ENCODE results near the gene COL5A3.
A peak's percentile ranks its signal among the peaks of the same experiment; 100 is the strongest.
"Not testable (repeated sequence)": the region's sequence is repeated elsewhere in the genome, so short reads cannot be mapped to it uniquely, and the experiment has no call there.

COL5A3 gene

DNA sequence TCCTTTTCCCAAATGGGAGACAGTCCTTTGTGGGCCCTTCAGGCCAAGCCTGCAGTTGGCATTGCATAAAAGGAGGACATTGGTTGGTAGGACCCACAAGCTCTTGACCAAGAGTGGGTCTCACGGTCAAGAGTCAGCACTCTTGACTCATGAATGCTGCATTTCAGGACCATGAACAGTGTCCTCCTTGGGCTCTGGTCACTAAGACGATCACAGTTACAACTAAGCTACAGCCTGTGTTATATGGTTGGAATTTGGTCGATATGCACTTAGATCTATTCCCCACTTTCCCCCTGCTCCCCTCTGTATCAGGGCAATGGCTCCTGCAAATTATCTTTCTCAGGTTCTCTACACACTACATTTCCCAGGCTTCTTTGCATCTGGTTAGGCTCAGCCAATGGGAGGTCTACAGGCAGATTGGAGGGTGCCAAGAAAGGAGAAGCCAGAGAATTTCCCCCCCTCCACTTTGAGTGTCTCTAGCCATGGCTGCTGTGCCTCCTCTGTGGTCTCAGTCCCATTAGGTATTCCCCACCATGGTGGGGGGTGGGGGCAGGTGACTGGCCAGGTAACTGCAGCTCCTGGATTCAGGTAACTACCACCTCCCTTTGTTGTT lies 70.9 kb downstream of the COL5A3 start:
- Histone ChIP-seq H3K27ac (ENCODE audit: low read depth, low read length, severe bottlenecking) (no peak overlapping the region), H3K4me1 (ENCODE audit: control insufficient read depth, insufficient read depth, low read length, poor library complexity, severe bottlenecking) (no peaks in the 10 kb centered on the region), H3K36me3 (ENCODE audit: control insufficient read depth, insufficient read depth, low read length) (no peaks in the 10 kb centered on the region), H3K9me3 (ENCODE audit: control insufficient read depth, low read length) (no peaks in the 10 kb centered on the region), H3K4me3 (ENCODE audit: extremely low read depth, insufficient read depth, low read length, poor library complexity, severe bottlenecking) (no peak overlapping the region)
- WGBS, 2 experiments (ENCODE audit: insufficient coverage in 2 of 2): 50% methylated on average over 1 of the region's 3 CpGs; no CpG with 5 or more reads in 1 of the 2 experiments

DNA sequence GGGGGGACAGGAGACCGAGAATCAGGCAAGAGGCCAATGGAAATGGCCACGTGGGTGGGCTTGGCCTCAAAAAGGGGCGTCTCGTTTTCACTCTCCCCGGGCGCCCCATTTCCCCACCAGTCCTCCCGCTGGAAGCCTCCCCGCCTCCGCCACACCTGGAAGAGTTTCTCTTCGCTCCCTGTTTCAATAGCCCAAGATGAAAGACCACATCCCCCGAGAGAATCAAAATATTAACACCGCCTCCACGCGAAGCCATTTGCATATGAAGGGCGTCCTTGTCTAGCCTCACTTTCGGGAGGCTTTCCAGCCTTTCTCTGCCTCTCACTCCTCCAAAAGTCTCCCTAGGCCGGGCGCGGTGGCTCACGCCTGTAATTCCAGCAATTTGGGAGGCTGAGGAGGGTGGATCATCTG lies 73.3 kb downstream of the COL5A3 start:
- 13 to 24% methylated on average over 4 to 16 of the region's 20 CpGs for WGBS, 2 experiments (ENCODE audit: insufficient coverage in 2 of 2)
- H3K36me3 ChIP-seq (ENCODE audit: control insufficient read depth, insufficient read depth, low read length): no peaks in the 10 kb centered on the region
- H3K9me3 ChIP-seq (ENCODE audit: control insufficient read depth, low read length): no peaks in the 10 kb centered on the region
- H3K27ac ChIP-seq (ENCODE audit: low read depth, low read length, severe bottlenecking): no peak overlapping the region
- H3K4me1 ChIP-seq (ENCODE audit: control insufficient read depth, insufficient read depth, low read length, poor library complexity, severe bottlenecking): no peaks in the 10 kb centered on the region
- no peak overlapping the region for H3K4me3 ChIP-seq (ENCODE audit: extremely low read depth, insufficient read depth, low read length, poor library complexity, severe bottlenecking)

DNA sequence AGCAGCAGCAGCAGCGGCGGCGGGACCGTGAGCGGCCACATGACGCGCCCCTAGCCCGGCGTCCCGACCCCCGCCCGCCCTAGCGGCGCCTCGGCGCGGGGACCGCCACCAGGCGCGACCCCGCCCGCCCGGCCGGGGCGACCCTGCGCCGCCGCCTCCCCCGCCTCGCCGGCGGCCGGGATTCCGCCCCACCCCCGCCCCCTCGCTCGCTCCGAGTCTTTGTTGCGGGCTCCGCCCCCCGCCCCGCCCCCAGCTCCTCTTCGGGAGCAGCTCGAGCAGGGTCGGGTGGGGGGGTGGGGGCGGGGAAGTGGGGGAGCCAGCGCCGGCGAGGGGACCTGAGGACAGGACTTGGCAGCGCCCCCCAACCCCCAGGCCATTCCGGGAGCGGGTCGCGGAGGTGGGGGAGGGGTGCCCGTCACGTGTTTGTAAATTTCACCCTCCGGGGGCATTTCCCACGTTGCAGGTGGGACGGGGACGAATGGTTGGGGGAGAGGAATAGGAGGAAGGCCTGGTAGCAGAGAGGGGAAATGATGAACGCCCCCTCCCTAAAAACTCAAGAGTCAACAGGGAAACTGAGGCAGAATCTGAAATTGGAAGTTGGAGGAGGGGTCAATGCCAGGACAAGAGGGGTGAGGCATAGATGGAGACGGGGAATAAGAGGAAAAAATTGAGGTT lies 73.8 kb downstream of the COL5A3 start, which contains the start of gene OLFM2:
OLFM2 (minus strand) TSS at position 190 of the 675 bp plus-strand sequence; CDS start at position 41, 149 bp downstream.
- 0 to 1% methylated on average over 13 to 19 of the region's 62 CpGs for WGBS, 2 experiments (ENCODE audit: insufficient coverage in 2 of 2)
- Histone ChIP-seq H3K36me3 (ENCODE audit: control insufficient read depth, insufficient read depth, low read length) (no peaks in the 10 kb centered on the region), H3K4me3 (ENCODE audit: extremely low read depth, insufficient read depth, low read length, poor library complexity, severe bottlenecking) (peak within 1 kb of the TSS; percentile 52), H3K9me3 (ENCODE audit: control insufficient read depth, low read length) (no peaks in the 10 kb centered on the region), H3K4me1 (ENCODE audit: control insufficient read depth, insufficient read depth, low read length, poor library complexity, severe bottlenecking) (no peaks in the 10 kb centered on the region), H3K27ac (ENCODE audit: low read depth, low read length, severe bottlenecking) (no peak within 1 kb of the TSS)

DNA sequence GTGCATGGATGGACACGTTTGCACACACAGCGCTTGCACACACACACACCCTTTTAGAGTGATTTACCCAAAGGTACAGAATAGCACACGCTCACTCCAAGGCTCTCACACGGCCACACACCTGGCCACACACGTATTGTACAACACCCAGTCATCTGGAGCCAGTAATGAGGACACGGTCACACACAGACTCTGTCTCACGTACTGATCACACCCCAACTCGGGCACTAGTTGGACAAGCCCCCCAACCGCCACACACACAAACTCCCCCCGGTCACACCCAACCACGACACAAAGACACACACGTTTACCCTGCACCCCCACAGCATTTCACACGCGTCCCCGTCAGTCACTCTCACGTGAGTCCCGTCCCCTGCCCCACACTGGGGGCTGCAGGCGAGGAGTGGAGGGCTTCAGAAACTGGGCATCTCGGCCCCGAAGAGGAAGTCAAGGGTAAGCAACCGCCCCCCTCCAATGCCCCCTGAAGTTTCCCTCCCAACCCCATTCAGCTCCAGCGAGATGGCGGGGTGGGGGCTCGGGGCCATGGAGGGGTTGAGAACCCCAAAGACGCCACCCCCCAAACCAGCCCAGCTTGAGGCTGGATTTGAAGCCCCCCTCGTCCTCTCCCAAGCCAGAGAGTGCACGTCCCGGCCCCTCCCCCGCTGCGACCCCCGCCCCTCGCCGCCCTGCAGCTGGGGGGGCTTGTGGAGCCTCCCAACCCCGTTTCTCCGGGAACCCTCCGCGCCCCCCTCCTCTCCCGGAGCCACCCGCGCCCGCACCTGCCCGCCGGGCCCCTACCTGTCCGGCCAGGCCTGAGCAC lies 74.6 kb downstream of the COL5A3 start:
- H3K27ac ChIP-seq (ENCODE audit: low read depth, low read length, severe bottlenecking): no peak overlapping the region

DNA sequence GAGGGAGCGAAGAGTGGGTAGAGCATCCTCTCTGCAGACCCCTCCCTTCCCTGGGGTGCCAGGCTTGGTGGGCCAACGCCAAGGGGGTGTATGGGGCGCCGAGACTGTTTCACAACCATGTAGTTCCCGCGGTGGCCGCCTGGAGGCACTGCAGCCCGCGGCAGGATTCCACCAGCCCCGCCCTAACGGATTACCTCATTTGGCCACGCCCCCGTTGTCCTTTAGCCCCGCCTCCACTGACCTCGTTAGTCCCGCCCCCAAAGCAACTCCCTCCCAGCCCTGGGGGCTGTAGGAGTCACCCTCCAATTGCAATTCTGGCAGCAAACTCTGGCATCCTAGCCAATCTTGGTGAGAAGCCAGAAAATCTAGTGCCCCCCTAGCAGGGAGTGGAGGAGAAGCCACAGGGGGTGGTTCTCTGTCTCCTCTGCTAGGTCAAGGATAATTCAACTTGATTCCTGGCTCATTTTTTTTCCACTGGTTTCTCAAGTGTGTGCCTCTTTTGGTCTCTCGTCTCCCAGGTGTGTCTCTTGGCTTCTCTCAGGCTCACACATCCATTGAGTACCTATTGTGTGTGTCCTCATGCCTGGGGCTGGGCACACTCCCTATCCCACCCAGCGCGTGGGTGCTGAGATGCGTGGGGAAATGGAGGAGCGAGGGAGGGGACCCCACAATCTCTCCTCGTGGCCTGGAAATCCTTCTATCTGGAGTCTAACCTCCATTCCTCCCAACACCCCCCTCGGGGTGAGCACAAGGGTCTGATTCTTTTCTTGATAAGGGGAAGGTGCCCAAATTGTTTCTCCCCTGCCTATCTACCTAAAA lies 76.0 kb downstream of the COL5A3 start:
- Histone ChIP-seq H3K36me3 (ENCODE audit: control insufficient read depth, insufficient read depth, low read length) (no peaks in the 10 kb centered on the region), H3K4me3 (ENCODE audit: extremely low read depth, insufficient read depth, low read length, poor library complexity, severe bottlenecking) (no peak overlapping the region), H3K27ac (ENCODE audit: low read depth, low read length, severe bottlenecking) (no peak overlapping the region), H3K9me3 (ENCODE audit: control insufficient read depth, low read length) (no peaks in the 10 kb centered on the region), H3K4me1 (ENCODE audit: control insufficient read depth, insufficient read depth, low read length, poor library complexity, severe bottlenecking) (no peaks in the 10 kb centered on the region)
- WGBS, 2 experiments (ENCODE audit: insufficient coverage in 2 of 2): 4 to 6% methylated on average over 13 to 16 of the region's 23 CpGs

More for the DNA sequence above, 74.6 kb downstream of the COL5A3 start:
- peak overlapping the region; percentile 52 for H3K4me3 ChIP-seq (ENCODE audit: extremely low read depth, insufficient read depth, low read length, poor library complexity, severe bottlenecking)
- no peaks in the 10 kb centered on the region for H3K9me3 ChIP-seq (ENCODE audit: control insufficient read depth, low read length)
- 3% methylated on average over 20 to 33 of the region's 44 CpGs for WGBS, 2 experiments (ENCODE audit: insufficient coverage in 2 of 2)
- H3K36me3 ChIP-seq (ENCODE audit: control insufficient read depth, insufficient read depth, low read length): no peaks in the 10 kb centered on the region
- no peaks in the 10 kb centered on the region for H3K4me1 ChIP-seq (ENCODE audit: control insufficient read depth, insufficient read depth, low read length, poor library complexity, severe bottlenecking)

DNA sequence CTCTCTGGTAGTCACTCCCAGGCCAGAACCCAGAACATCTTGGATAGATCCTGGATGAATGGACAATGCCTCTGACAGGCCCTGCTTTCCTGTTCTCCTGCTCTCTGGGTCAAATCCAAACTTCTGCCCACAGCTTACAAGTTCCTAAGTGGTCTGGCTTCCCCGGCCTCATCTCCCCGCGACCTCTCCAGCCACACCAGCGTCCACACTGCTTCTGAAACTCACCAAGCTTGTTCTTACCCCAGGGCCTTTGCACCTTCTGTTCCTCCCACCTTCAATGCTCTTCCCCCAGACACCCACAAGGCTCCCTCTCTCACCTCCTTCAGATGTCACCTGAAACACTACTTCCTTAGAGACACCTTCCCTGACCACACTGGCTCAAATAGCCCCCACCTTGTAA lies 77.5 kb downstream of the COL5A3 start:
- Histone ChIP-seq H3K27ac (ENCODE audit: low read depth, low read length, severe bottlenecking) (no peak overlapping the region), H3K9me3 (ENCODE audit: control insufficient read depth, low read length) (no peaks in the 10 kb centered on the region), H3K4me3 (ENCODE audit: extremely low read depth, insufficient read depth, low read length, poor library complexity, severe bottlenecking) (no peak overlapping the region), H3K4me1 (ENCODE audit: control insufficient read depth, insufficient read depth, low read length, poor library complexity, severe bottlenecking) (no peaks in the 10 kb centered on the region), H3K36me3 (ENCODE audit: control insufficient read depth, insufficient read depth, low read length) (no peaks in the 10 kb centered on the region)
- 98 to 100% methylated on average over 4 of the region's 4 CpGs for WGBS, 2 experiments (ENCODE audit: insufficient coverage in 2 of 2)

DNA sequence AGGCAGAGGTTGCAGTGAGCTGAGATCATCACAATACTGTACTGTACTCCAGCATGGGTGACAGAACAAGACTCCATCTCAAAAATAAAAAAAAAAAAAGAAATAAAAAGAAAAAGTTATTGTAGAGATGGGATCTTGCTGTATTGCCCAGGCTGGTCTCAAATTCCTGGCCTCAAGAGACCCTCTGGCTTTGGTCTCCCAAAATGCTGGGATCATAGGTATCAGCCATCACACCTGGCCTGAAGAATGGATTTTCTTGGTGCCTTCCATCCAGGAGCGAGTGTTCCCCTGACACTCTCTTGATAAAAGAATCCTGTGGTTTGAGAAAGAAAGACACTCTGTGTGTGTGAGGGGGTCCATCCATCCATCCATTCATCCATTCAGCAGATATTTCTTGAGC lies 78.7 kb downstream of the COL5A3 start:
- Histone ChIP-seq H3K27ac (ENCODE audit: low read depth, low read length, severe bottlenecking) (no peak overlapping the region), H3K9me3 (ENCODE audit: control insufficient read depth, low read length) (no peaks in the 10 kb centered on the region), H3K36me3 (ENCODE audit: control insufficient read depth, insufficient read depth, low read length) (no peaks in the 10 kb centered on the region), H3K4me1 (ENCODE audit: control insufficient read depth, insufficient read depth, low read length, poor library complexity, severe bottlenecking) (no peaks in the 10 kb centered on the region), H3K4me3 (ENCODE audit: extremely low read depth, insufficient read depth, low read length, poor library complexity, severe bottlenecking) (no peak overlapping the region)
- WGBS, 2 experiments (ENCODE audit: insufficient coverage in 2 of 2): no CpG with 5 or more reads among the region's 1 CpG

DNA sequence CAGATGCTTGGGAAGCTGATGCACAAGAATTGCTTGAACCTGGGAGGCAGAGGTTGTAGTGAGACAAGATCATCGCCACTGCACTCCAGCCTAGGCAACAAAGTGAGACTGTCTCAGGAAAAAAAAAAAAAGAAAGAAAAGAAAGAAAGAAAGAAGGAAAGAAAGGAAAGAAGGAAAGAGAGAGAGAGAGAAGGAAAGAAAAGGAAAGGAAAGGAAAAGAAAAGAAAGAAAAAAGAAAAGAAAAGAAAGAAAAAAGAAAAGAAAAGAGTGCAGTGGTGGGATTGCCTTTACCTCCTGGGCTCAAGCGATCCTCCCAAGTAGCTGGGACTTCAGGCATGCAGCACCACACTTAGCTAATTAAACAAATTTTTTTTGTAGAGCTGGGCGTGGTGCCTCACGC lies 86.9 kb downstream of the COL5A3 start:
- no peak overlapping the region for H3K4me3 ChIP-seq (ENCODE audit: extremely low read depth, insufficient read depth, low read length, poor library complexity, severe bottlenecking)
- WGBS, 2 experiments (ENCODE audit: insufficient coverage in 2 of 2): 84 to 97% methylated on average over 3 to 4 of the region's 4 CpGs
- H3K4me1 ChIP-seq (ENCODE audit: control insufficient read depth, insufficient read depth, low read length, poor library complexity, severe bottlenecking): no peaks in the 10 kb centered on the region
- peaks cover 4% of the 10 kb centered on the region for H3K9me3 ChIP-seq (ENCODE audit: control insufficient read depth, low read length)
- no peaks in the 10 kb centered on the region for H3K36me3 ChIP-seq (ENCODE audit: control insufficient read depth, insufficient read depth, low read length)
- no peak overlapping the region for H3K27ac ChIP-seq (ENCODE audit: low read depth, low read length, severe bottlenecking)

DNA sequence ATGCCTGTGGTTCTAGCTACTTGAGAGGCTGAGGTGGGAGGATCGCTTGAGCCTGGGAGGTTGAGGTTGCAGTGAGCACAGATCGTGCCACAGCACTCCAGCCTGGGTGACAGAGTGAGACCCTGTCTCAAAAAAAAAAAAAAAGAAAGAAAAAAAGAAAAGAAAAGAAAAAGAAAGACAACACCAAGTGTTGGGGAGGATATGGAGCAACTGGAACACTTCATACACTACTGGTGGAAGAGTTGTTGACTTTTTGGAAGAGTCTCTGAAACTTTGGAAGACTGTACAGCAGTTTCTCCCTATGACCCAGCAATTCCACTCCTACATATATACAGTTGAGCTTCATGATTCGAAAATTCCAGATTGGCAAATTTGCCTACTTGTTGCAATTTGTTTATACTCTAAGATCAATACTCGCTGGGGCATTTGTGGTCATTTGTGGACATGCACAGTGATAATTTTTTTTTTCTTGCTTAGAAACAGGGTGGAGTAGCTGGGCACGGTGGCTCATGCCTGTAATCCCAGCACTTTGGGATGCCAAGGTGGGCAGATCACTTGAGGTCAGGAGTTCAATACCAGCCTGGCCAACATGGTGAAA lies 87.4 kb downstream of the COL5A3 start:
- not testable (repeated sequence) for H3K9me3 ChIP-seq (ENCODE audit: control insufficient read depth, low read length); H3K4me1 ChIP-seq (ENCODE audit: control insufficient read depth, insufficient read depth, low read length, poor library complexity, severe bottlenecking); H3K27ac ChIP-seq (ENCODE audit: low read depth, low read length, severe bottlenecking); H3K36me3 ChIP-seq (ENCODE audit: control insufficient read depth, insufficient read depth, low read length); H3K4me3 ChIP-seq (ENCODE audit: extremely low read depth, insufficient read depth, low read length, poor library complexity, severe bottlenecking)
- 94% methylated on average over 3 of the region's 5 CpGs for WGBS, 2 experiments (ENCODE audit: insufficient coverage in 2 of 2)

DNA sequence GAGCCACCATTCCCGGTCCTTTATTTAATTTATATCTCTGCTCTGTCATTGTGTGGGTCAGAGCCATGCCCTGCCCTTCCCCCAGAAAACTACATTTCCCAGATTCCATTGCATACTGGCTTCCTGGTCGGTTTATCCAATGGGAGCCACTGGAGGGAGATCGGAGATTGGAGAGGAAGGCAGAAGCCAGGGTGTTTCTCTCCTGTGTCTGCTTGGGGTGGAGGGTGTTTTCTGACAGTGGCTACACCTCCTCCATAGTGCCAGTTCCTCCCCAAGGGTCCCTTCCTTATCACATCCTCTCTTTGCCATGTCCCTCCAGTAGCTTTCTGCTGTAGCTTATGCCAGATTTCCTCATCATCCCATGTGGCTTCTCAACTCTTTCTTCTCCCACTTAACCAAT lies 93.0 kb downstream of the COL5A3 start:
- Histone ChIP-seq H3K36me3 (ENCODE audit: control insufficient read depth, insufficient read depth, low read length) (no peaks in the 10 kb centered on the region), H3K4me3 (ENCODE audit: extremely low read depth, insufficient read depth, low read length, poor library complexity, severe bottlenecking) (no peak overlapping the region), H3K9me3 (ENCODE audit: control insufficient read depth, low read length) (no peaks in the 10 kb centered on the region), H3K4me1 (ENCODE audit: control insufficient read depth, insufficient read depth, low read length, poor library complexity, severe bottlenecking) (peaks cover 4% of the 10 kb centered on the region), H3K27ac (ENCODE audit: low read depth, low read length, severe bottlenecking) (no peak overlapping the region)
- WGBS, 2 experiments (ENCODE audit: insufficient coverage in 2 of 2): 11 to 29% methylated on average over 1 of the region's 3 CpGs

All from mesodermal cell (in vitro differentiated cells).